ENCODE results near the gene TPM1.

TPM1 gene

DNA sequence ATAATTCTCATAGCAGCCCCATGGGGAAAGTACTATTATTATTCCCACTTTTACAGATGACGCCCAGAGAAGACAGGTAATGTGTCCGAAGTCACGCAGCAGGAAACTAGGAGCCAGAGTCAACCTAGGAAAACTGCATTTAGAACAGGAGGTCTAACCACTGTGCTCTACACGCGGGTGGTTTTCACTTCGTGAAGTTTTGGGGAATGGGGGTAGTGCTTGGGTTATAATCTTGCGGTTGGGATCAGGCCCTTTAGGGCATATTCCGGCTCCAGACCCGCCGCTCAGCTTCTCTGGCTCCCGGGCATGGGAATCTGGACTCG lies 5.2 kb downstream of the TPM1 start:
- Histone ChIP-seq H2AK5ac (ENCODE audit: low read length) (no peak overlapping the region), H3K18ac (ENCODE audit: low read length) (peak overlapping the region; percentile 98), H3K56ac (ENCODE audit: low read length) (peak overlapping the region; percentile 87), H3K23ac (ENCODE audit: low read length) (no peak overlapping the region), H4K5ac (ENCODE audit: low read length) (no peak overlapping the region), H3K4me3 (ENCODE audit: low read length) (no peak overlapping the region), H2BK5ac (ENCODE audit: low read length) (peak overlapping the region; percentile 33), H2BK120ac (ENCODE audit: low read depth, low read length) (peak overlapping the region; percentile 35), H3K4ac (ENCODE audit: low read depth, low read length) (peak overlapping the region; percentile 41), H3K79me1 (ENCODE audit: low read length) (peaks cover 18% of the 10 kb centered on the region), H3K9ac (ENCODE audit: low read length) (peak overlapping the region; percentile 86), H3K27me3 (ENCODE audit: insufficient read depth, low read length, poor library complexity) (no peaks in the 10 kb centered on the region), H3K27ac (ENCODE audit: low read depth, low read length) (peak overlapping the region; percentile 78), H4K8ac (ENCODE audit: low read depth, low read length) (no peak overlapping the region), H3K4me1 (ENCODE audit: control insufficient read depth, low read depth, low read length) (peaks cover 42% of the 10 kb centered on the region), H3K79me2 (ENCODE audit: control insufficient read depth, insufficient read depth, low read length) (peaks cover 42% of the 10 kb centered on the region), H3K4me2 (ENCODE audit: low read length) (peak overlapping the region; percentile 35), H2BK15ac (replicated peaks; ENCODE audit: low read depth) (no peak overlapping the region), H3K36me3 (ENCODE audit: control insufficient read depth, insufficient read depth, low read length) (no peaks in the 10 kb centered on the region)
- DNase-seq: no peak
- no CpG with 5 or more reads among the region's 12 CpGs for WGBS (ENCODE audit: extremely low coverage, insufficient coverage, low lambda C conversion rate)

DNA sequence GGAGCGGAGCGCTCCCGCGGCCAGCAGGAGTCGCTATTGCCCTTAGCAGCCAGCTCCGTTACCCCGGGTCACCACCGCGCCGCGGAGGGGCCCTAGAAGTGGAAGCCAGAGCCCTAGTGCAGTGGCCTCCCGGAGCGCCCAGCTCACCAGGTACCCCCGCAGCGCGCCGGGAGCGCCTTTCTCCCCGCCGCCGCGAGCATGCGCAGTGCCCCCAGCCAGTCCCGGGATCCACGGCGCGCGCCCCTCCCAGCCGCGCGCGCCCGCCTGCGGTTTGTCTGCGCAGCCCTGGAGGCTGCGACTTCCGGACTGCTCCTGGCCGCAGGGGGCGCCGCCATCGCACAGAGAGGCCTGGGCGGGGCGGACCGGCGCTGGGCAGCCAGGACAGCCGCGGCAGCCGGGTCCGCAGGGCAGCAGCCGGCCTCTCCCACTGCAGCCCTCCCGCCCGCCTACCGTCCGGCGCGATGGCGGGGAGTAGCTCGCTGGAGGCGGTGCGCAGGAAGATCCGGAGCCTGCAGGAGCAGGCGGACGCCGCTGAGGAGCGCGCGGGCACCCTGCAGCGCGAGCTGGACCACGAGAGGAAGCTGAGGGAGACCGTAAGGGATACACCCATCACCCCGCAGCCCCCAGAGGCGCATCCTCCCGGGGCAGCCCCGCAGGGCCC lies 5.7 kb downstream of the TPM1 start:
- no peaks in the 10 kb centered on the region for H3K36me3 ChIP-seq (ENCODE audit: control insufficient read depth, insufficient read depth, low read length)
- H3K18ac ChIP-seq (ENCODE audit: low read length): peak overlapping the region; percentile 98
- H3K79me1 ChIP-seq (ENCODE audit: low read length): peaks cover 15% of the 10 kb centered on the region
- H3K4ac ChIP-seq (ENCODE audit: low read depth, low read length): peak overlapping the region; percentile 49
- H2AK5ac ChIP-seq (ENCODE audit: low read length): no peak overlapping the region
- no CpG with 5 or more reads among the region's 75 CpGs for WGBS (ENCODE audit: extremely low coverage, insufficient coverage, low lambda C conversion rate)
- peaks cover 44% of the 10 kb centered on the region for H3K4me1 ChIP-seq (ENCODE audit: control insufficient read depth, low read depth, low read length)
- H3K4me3 ChIP-seq (ENCODE audit: low read length): peak overlapping the region; percentile 60
- peak overlapping the region; percentile 92 for H3K56ac ChIP-seq (ENCODE audit: low read length)
- H3K23ac ChIP-seq (ENCODE audit: low read length): no peak overlapping the region
- no peak overlapping the region for H2BK15ac ChIP-seq (replicated peaks; ENCODE audit: low read depth)
- peak; percentile 96 for DNase-seq
- H2BK120ac ChIP-seq (ENCODE audit: low read depth, low read length): peak overlapping the region; percentile 35
- H4K5ac ChIP-seq (ENCODE audit: low read length): no peak overlapping the region
- peak overlapping the region; percentile 90 for H3K4me2 ChIP-seq (ENCODE audit: low read length)
- peak overlapping the region; percentile 86 for H3K9ac ChIP-seq (ENCODE audit: low read length)
- H4K8ac ChIP-seq (ENCODE audit: low read depth, low read length): no peak overlapping the region
- H3K79me2 ChIP-seq (ENCODE audit: control insufficient read depth, insufficient read depth, low read length): peaks cover 37% of the 10 kb centered on the region
- H3K27ac ChIP-seq (ENCODE audit: low read depth, low read length): peak overlapping the region; percentile 78
- H2BK5ac ChIP-seq (ENCODE audit: low read length): peak overlapping the region; percentile 66
- no peaks in the 10 kb centered on the region for H3K27me3 ChIP-seq (ENCODE audit: insufficient read depth, low read length, poor library complexity)

GRCh38 chr15:63048776-63049665 lies 6.5 kb downstream of the TPM1 start:
- Histone ChIP-seq H3K4me2 (ENCODE audit: low read length) (peak overlapping the region; percentile 90), H3K4me1 (ENCODE audit: control insufficient read depth, low read depth, low read length) (peaks cover 43% of the 10 kb centered on the region), H3K56ac (ENCODE audit: low read length) (peak overlapping the region; percentile 92), H3K4ac (ENCODE audit: low read depth, low read length) (peak overlapping the region; percentile 49), H3K79me2 (ENCODE audit: control insufficient read depth, insufficient read depth, low read length) (peaks cover 33% of the 10 kb centered on the region), H2BK5ac (ENCODE audit: low read length) (peak overlapping the region; percentile 9), H3K18ac (ENCODE audit: low read length) (peak overlapping the region; percentile 44), H2AK5ac (ENCODE audit: low read length) (peak overlapping the region; percentile 16), H3K36me3 (ENCODE audit: control insufficient read depth, insufficient read depth, low read length) (no peaks in the 10 kb centered on the region), H4K5ac (ENCODE audit: low read length) (no peak overlapping the region), H2BK120ac (ENCODE audit: low read depth, low read length) (no peak overlapping the region), H2BK15ac (replicated peaks; ENCODE audit: low read depth) (no peak overlapping the region), H3K79me1 (ENCODE audit: low read length) (peaks cover 12% of the 10 kb centered on the region), H3K4me3 (ENCODE audit: low read length) (peak overlapping the region; percentile 60), H3K27ac (ENCODE audit: low read depth, low read length) (peak overlapping the region; percentile 78), H4K8ac (ENCODE audit: low read depth, low read length) (no peak overlapping the region), H3K23ac (ENCODE audit: low read length) (peak overlapping the region; percentile 75), H3K9ac (ENCODE audit: low read length) (peak overlapping the region; percentile 86), H3K27me3 (ENCODE audit: insufficient read depth, low read length, poor library complexity) (no peaks in the 10 kb centered on the region)
- DNase-seq: peak; percentile 83
- WGBS (ENCODE audit: extremely low coverage, insufficient coverage, low lambda C conversion rate): no CpG with 5 or more reads among the region's 38 CpGs

- Histone ChIP-seq H3K23ac (ENCODE audit: low read length) (no peak overlapping the region), H3K9ac (ENCODE audit: low read length) (peak overlapping the region; percentile 86), H4K8ac (ENCODE audit: low read depth, low read length) (no peak overlapping the region), H2AK5ac (ENCODE audit: low read length) (no peak overlapping the region), H3K18ac (ENCODE audit: low read length) (no peak overlapping the region), H3K4me1 (ENCODE audit: control insufficient read depth, low read depth, low read length) (peaks cover 36% of the 10 kb centered on the region), H3K4me2 (ENCODE audit: low read length) (peak overlapping the region; percentile 90), H3K4ac (ENCODE audit: low read depth, low read length) (no peak overlapping the region), H3K56ac (ENCODE audit: low read length) (peak overlapping the region; percentile 92), H3K79me1 (ENCODE audit: low read length) (peaks cover 10% of the 10 kb centered on the region), H3K79me2 (ENCODE audit: control insufficient read depth, insufficient read depth, low read length) (peaks cover 28% of the 10 kb centered on the region), H3K27me3 (ENCODE audit: insufficient read depth, low read length, poor library complexity) (no peaks in the 10 kb centered on the region), H2BK5ac (ENCODE audit: low read length) (no peak overlapping the region), H3K27ac (ENCODE audit: low read depth, low read length) (no peak overlapping the region), H4K5ac (ENCODE audit: low read length) (no peak overlapping the region), H3K4me3 (ENCODE audit: low read length) (no peak overlapping the region), H3K36me3 (ENCODE audit: control insufficient read depth, insufficient read depth, low read length) (no peaks in the 10 kb centered on the region), H2BK15ac (replicated peaks; ENCODE audit: low read depth) (no peak overlapping the region), H2BK120ac (ENCODE audit: low read depth, low read length) (no peak overlapping the region)
- whole genome bisulfite sequencing (ENCODE audit: extremely low coverage, insufficient coverage, low lambda C conversion rate): no CpG with 5 or more reads among the region's 8 CpGs
- DNase-seq: no peak
These were observed 7.3 kb downstream of the TPM1 start for GRCh38 chr15:63049783-63050371.

GRCh38 chr15:63050731-63051155 lies 8.2 kb downstream of the TPM1 start:
- H3K79me1 ChIP-seq (ENCODE audit: low read length): peaks cover 13% of the 10 kb centered on the region
- no peak overlapping the region for H2BK120ac ChIP-seq (ENCODE audit: low read depth, low read length)
- H2AK5ac ChIP-seq (ENCODE audit: low read length): no peak overlapping the region
- H3K4me2 ChIP-seq (ENCODE audit: low read length): no peak overlapping the region
- no peak overlapping the region for H3K4me3 ChIP-seq (ENCODE audit: low read length)
- H3K79me2 ChIP-seq (ENCODE audit: control insufficient read depth, insufficient read depth, low read length): peaks cover 31% of the 10 kb centered on the region
- peak overlapping the region; percentile 30 for H3K9ac ChIP-seq (ENCODE audit: low read length)
- no peak overlapping the region for H2BK15ac ChIP-seq (replicated peaks; ENCODE audit: low read depth)
- H3K4ac ChIP-seq (ENCODE audit: low read depth, low read length): no peak overlapping the region
- H3K4me1 ChIP-seq (ENCODE audit: control insufficient read depth, low read depth, low read length): peaks cover 31% of the 10 kb centered on the region
- H3K18ac ChIP-seq (ENCODE audit: low read length): peak overlapping the region; percentile 54
- H4K5ac ChIP-seq (ENCODE audit: low read length): no peak overlapping the region
- peak overlapping the region; percentile 1 for H3K27ac ChIP-seq (ENCODE audit: low read depth, low read length)
- no peak for DNase-seq
- H3K56ac ChIP-seq (ENCODE audit: low read length): peak overlapping the region; percentile 73
- H3K36me3 ChIP-seq (ENCODE audit: control insufficient read depth, insufficient read depth, low read length): no peaks in the 10 kb centered on the region
- H3K27me3 ChIP-seq (ENCODE audit: insufficient read depth, low read length, poor library complexity): no peaks in the 10 kb centered on the region
- no peak overlapping the region for H4K8ac ChIP-seq (ENCODE audit: low read depth, low read length)
- H3K23ac ChIP-seq (ENCODE audit: low read length): no peak overlapping the region
- no peak overlapping the region for H2BK5ac ChIP-seq (ENCODE audit: low read length)

All from mesendoderm (in vitro differentiated cells).